ENCODE results near the gene ACER3. TPM values are rescaled to one million over a fixed set of nuclear protein-coding genes. Genes with fewer than 3 reads are reported as not detected.
A peak's percentile ranks its signal among the peaks of the same experiment; 100 is the strongest.

Gene ACER3
- polyA plus RNA-seq, 4 donors, result 3.8 to 9.5 (median 6.0) TPM

GRCh38 chr11:76863196-76863777, 2.6 kb downstream of the ACER3 start:
- FAIRE-seq, result no peak
- H3K27ac ChIP-seq (ENCODE audit: low read depth in 1 of 3, low read length in 2 of 3), result no peak overlapping the region
- H3K36me3 ChIP-seq (ENCODE audit: control insufficient read depth in 3 of 3, insufficient read depth in 2 of 3, low read depth in 1 of 3, low read length in 3 of 3), result peaks cover 0 to 2% (median 0%) of the 10 kb centered on the region in 3 donors
- 81 to 98% (median 92%) methylated on average over 3 of the region's 3 CpGs for WGBS, 3 donors
- peaks cover 0 to 16% (median 0%) of the 10 kb centered on the region in 3 donors for H3K4me1 ChIP-seq (ENCODE audit: control insufficient read depth in 3 of 3, insufficient read depth in 2 of 3, low read depth in 1 of 3, low read length in 2 of 3)
- DNase-seq, result no peak
- no peak overlapping the region for H3K4me3 ChIP-seq (ENCODE audit: low read depth in 1 of 3, low read length in 3 of 3)
- H3K9me3 ChIP-seq (ENCODE audit: control insufficient read depth in 2 of 2, insufficient read depth in 1 of 2, low read depth in 1 of 2, low read length in 1 of 2), result no peaks in the 10 kb centered on the region
- H3K27me3 ChIP-seq (ENCODE audit: control insufficient read depth in 3 of 3, insufficient read depth in 3 of 3, low read length in 3 of 3), result no peaks in the 10 kb centered on the region

GRCh38 chr11:76872959-76873827, 12.5 kb downstream of the ACER3 start:
- 94% methylated on average over 6 of the region's 6 CpGs for WGBS, 3 donors
- Histone ChIP-seq H3K4me3 (ENCODE audit: low read depth in 1 of 3, low read length in 3 of 3) (no peak overlapping the region), H3K4me1 (ENCODE audit: control insufficient read depth in 3 of 3, insufficient read depth in 2 of 3, low read depth in 1 of 3, low read length in 2 of 3) (no peaks in the 10 kb centered on the region), H3K36me3 (ENCODE audit: control insufficient read depth in 3 of 3, insufficient read depth in 2 of 3, low read depth in 1 of 3, low read length in 3 of 3) (peaks cover 0 to 9% (median 0%) of the 10 kb centered on the region in 3 donors), H3K27me3 (ENCODE audit: control insufficient read depth in 3 of 3, insufficient read depth in 3 of 3, low read length in 3 of 3) (no peaks in the 10 kb centered on the region), H3K9me3 (ENCODE audit: control insufficient read depth in 2 of 2, insufficient read depth in 1 of 2, low read depth in 1 of 2, low read length in 1 of 2) (no peaks in the 10 kb centered on the region), H3K27ac (ENCODE audit: low read depth in 1 of 3, low read length in 2 of 3) (no peak overlapping the region)
- FAIRE-seq (no peak), DNase-seq (no peak)

GRCh38 chr11:76878014-76878413, 17.3 kb downstream of the ACER3 start:
- H3K4me3 ChIP-seq (ENCODE audit: low read depth in 1 of 3, low read length in 3 of 3), result no peak overlapping the region
- no peak overlapping the region for H3K27ac ChIP-seq (ENCODE audit: low read depth in 1 of 3, low read length in 2 of 3)
- no peaks in the 10 kb centered on the region for H3K9me3 ChIP-seq (ENCODE audit: control insufficient read depth in 2 of 2, insufficient read depth in 1 of 2, low read depth in 1 of 2, low read length in 1 of 2)
- H3K36me3 ChIP-seq (ENCODE audit: control insufficient read depth in 3 of 3, insufficient read depth in 2 of 3, low read depth in 1 of 3, low read length in 3 of 3), result no peaks in the 10 kb centered on the region
- no peaks in the 10 kb centered on the region for H3K27me3 ChIP-seq (ENCODE audit: control insufficient read depth in 3 of 3, insufficient read depth in 3 of 3, low read length in 3 of 3)
- WGBS, 3 donors, result 85 to 91% (median 91%) methylated on average over 2 of the region's 2 CpGs
- DNase-seq, result no peak
- no peak for FAIRE-seq
- H3K4me1 ChIP-seq (ENCODE audit: control insufficient read depth in 3 of 3, insufficient read depth in 2 of 3, low read depth in 1 of 3, low read length in 2 of 3), result no peaks in the 10 kb centered on the region

GRCh38 chr11:76880314-76880713, 19.6 kb downstream of the ACER3 start:
- Histone ChIP-seq H3K9me3 (ENCODE audit: control insufficient read depth in 2 of 2, insufficient read depth in 1 of 2, low read depth in 1 of 2, low read length in 1 of 2) (no peaks in the 10 kb centered on the region), H3K36me3 (ENCODE audit: control insufficient read depth in 3 of 3, insufficient read depth in 2 of 3, low read depth in 1 of 3, low read length in 3 of 3) (peaks cover 0 to under 1% (median 0%) of the 10 kb centered on the region in 3 donors), H3K4me1 (ENCODE audit: control insufficient read depth in 3 of 3, insufficient read depth in 2 of 3, low read depth in 1 of 3, low read length in 2 of 3) (no peaks in the 10 kb centered on the region), H3K4me3 (ENCODE audit: low read depth in 1 of 3, low read length in 3 of 3) (no peak overlapping the region), H3K27ac (ENCODE audit: low read depth in 1 of 3, low read length in 2 of 3) (no peak overlapping the region), H3K27me3 (ENCODE audit: control insufficient read depth in 3 of 3, insufficient read depth in 3 of 3, low read length in 3 of 3) (no peaks in the 10 kb centered on the region)
- DNase-seq (no peak), FAIRE-seq (no peak)
- 79 to 96% (median 91%) methylated on average over 2 of the region's 2 CpGs for WGBS, 3 donors

- Histone ChIP-seq H3K9me3 (ENCODE audit: control insufficient read depth in 2 of 2, insufficient read depth in 1 of 2, low read depth in 1 of 2, low read length in 1 of 2) (no peaks in the 10 kb centered on the region), H3K4me1 (ENCODE audit: control insufficient read depth in 3 of 3, insufficient read depth in 2 of 3, low read depth in 1 of 3, low read length in 2 of 3) (peaks cover 0 to 4% (median 0%) of the 10 kb centered on the region in 3 donors), H3K4me3 (ENCODE audit: low read depth in 1 of 3, low read length in 3 of 3) (no peak overlapping the region), H3K27me3 (ENCODE audit: control insufficient read depth in 3 of 3, insufficient read depth in 3 of 3, low read length in 3 of 3) (no peaks in the 10 kb centered on the region), H3K27ac (ENCODE audit: low read depth in 1 of 3, low read length in 2 of 3) (no peak overlapping the region), H3K36me3 (ENCODE audit: control insufficient read depth in 3 of 3, insufficient read depth in 2 of 3, low read depth in 1 of 3, low read length in 3 of 3) (peaks cover 0 to 3% (median 0%) of the 10 kb centered on the region in 3 donors)
- FAIRE-seq (no peak), DNase-seq (no peak)
- 98 to 99% (median 99%) methylated on average over 4 of the region's 4 CpGs for WGBS, 3 donors
Observed at GRCh38 chr11:76880956-76881355, 20.2 kb downstream of the ACER3 start.

- DNase-seq (no peak), FAIRE-seq (no peak)
- 80 to 93% (median 90%) methylated on average over 9 of the region's 9 CpGs for WGBS, 3 donors
- Histone ChIP-seq H3K27me3 (ENCODE audit: control insufficient read depth in 3 of 3, insufficient read depth in 3 of 3, low read length in 3 of 3) (no peaks in the 10 kb centered on the region), H3K4me3 (ENCODE audit: low read depth in 1 of 3, low read length in 3 of 3) (no peak overlapping the region), H3K27ac (ENCODE audit: low read depth in 1 of 3, low read length in 2 of 3) (peak overlapping the region in 1 of 3 donors; percentile 17), H3K9me3 (ENCODE audit: control insufficient read depth in 2 of 2, insufficient read depth in 1 of 2, low read depth in 1 of 2, low read length in 1 of 2) (no peaks in the 10 kb centered on the region), H3K36me3 (ENCODE audit: control insufficient read depth in 3 of 3, insufficient read depth in 2 of 3, low read depth in 1 of 3, low read length in 3 of 3) (peaks cover 0 to 3% (median 0%) of the 10 kb centered on the region in 3 donors), H3K4me1 (ENCODE audit: control insufficient read depth in 3 of 3, insufficient read depth in 2 of 3, low read depth in 1 of 3, low read length in 2 of 3) (peaks cover 0 to 5% (median 4%) of the 10 kb centered on the region in 3 donors)
Observed at GRCh38 chr11:76885390-76886097, 24.8 kb downstream of the ACER3 start.

GRCh38 chr11:76888989-76889388, 28.3 kb downstream of the ACER3 start:
- WGBS, 3 donors, result 18 to 53% (median 46%) methylated on average over 1 of the region's 1 CpG
- Histone ChIP-seq H3K27me3 (ENCODE audit: control insufficient read depth in 3 of 3, insufficient read depth in 3 of 3, low read length in 3 of 3) (no peaks in the 10 kb centered on the region), H3K4me3 (ENCODE audit: low read depth in 1 of 3, low read length in 3 of 3) (no peak overlapping the region), H3K36me3 (ENCODE audit: control insufficient read depth in 3 of 3, insufficient read depth in 2 of 3, low read depth in 1 of 3, low read length in 3 of 3) (peaks cover 0 to 3% (median 0%) of the 10 kb centered on the region in 3 donors), H3K4me1 (ENCODE audit: control insufficient read depth in 3 of 3, insufficient read depth in 2 of 3, low read depth in 1 of 3, low read length in 2 of 3) (peaks cover 0 to 5% (median 4%) of the 10 kb centered on the region in 3 donors), H3K27ac (ENCODE audit: low read depth in 1 of 3, low read length in 2 of 3) (peak overlapping the region in 1 of 3 donors; percentile 18), H3K9me3 (ENCODE audit: control insufficient read depth in 2 of 2, insufficient read depth in 1 of 2, low read depth in 1 of 2, low read length in 1 of 2) (no peaks in the 10 kb centered on the region)
- DNase-seq (peak; percentile 13 to 38), FAIRE-seq (no peak)

GRCh38 chr11:76889411-76889975, 28.8 kb downstream of the ACER3 start:
- no peak for FAIRE-seq
- Histone ChIP-seq H3K36me3 (ENCODE audit: control insufficient read depth in 3 of 3, insufficient read depth in 2 of 3, low read depth in 1 of 3, low read length in 3 of 3) (peaks cover 0 to 3% (median 0%) of the 10 kb centered on the region in 3 donors), H3K27ac (ENCODE audit: low read depth in 1 of 3, low read length in 2 of 3) (peak overlapping the region in 1 of 3 donors; percentile 18), H3K9me3 (ENCODE audit: control insufficient read depth in 2 of 2, insufficient read depth in 1 of 2, low read depth in 1 of 2, low read length in 1 of 2) (no peaks in the 10 kb centered on the region), H3K27me3 (ENCODE audit: control insufficient read depth in 3 of 3, insufficient read depth in 3 of 3, low read length in 3 of 3) (no peaks in the 10 kb centered on the region), H3K4me1 (ENCODE audit: control insufficient read depth in 3 of 3, insufficient read depth in 2 of 3, low read depth in 1 of 3, low read length in 2 of 3) (peaks cover 0 to 5% (median 4%) of the 10 kb centered on the region in 3 donors), H3K4me3 (ENCODE audit: low read depth in 1 of 3, low read length in 3 of 3) (no peak overlapping the region)
- WGBS, 3 donors, result 95 to 98% (median 97%) methylated on average over 1 of the region's 1 CpG
- DNase-seq, result peak; percentile 67 to 79

Data from small intestine (tissue), 7 donors.